Heart right ventricle (tissue), 16 donors: ENCODE data around the gene DSE. TPM values are rescaled to one million over a fixed set of nuclear protein-coding genes. Genes with fewer than 3 reads are reported as not detected.

Experiments used
- ATAC-seq, 8 donors: fragments of 200-7000 bp; cut with Tn5 transposase; one replicate each; pipeline ENCODE4 v1.9.1; 2020; ENCODE audit warnings: mild to moderate bottlenecking in 8 of 8, moderate library complexity in 8 of 8, moderate number of reproducible peaks in 1 of 8
- DNase-seq, 2 donors: peaks; one replicate each; pipeline ENCODE4 v3.0.0-alpha.2; 2020
- H3K27ac ChIP-seq, 10 donors: fragments of 200-600 bp; sonication (generic) in 2 of 10; one replicate each; pipeline versions ENCODE4 v1.5.0 to v1.8.0; 2020 to 2022; ENCODE audit warnings: mild to moderate bottlenecking in 3 of 10
- H3K27me3 ChIP-seq, 7 donors: fragments of 200-600 bp; one replicate each; pipeline ENCODE4 v1.8.0; 2021 to 2022; ENCODE audit warnings: mild to moderate bottlenecking in 2 of 7
- H3K36me3 ChIP-seq, 9 donors: fragments of 200-600 bp; sonication (generic) in 1 of 9; one replicate each; pipeline versions ENCODE4 v1.5.0 to v1.8.0; 2020 to 2022; ENCODE audit warnings: mild to moderate bottlenecking in 2 of 9
- H3K4me1 ChIP-seq, 9 donors: fragments of 200-600 bp; sonication (generic) in 1 of 9; one replicate each; pipeline versions ENCODE4 v1.5.0 to v1.8.0; 2020 to 2022; ENCODE audit warnings: mild to moderate bottlenecking in 4 of 9
- H3K4me3 ChIP-seq, 10 donors: fragments of 200-600 bp; sonication (generic) in 2 of 10; one replicate each; pipeline versions ENCODE4 v1.5.0 to v1.8.0; 2020 to 2022; ENCODE audit warnings: mild to moderate bottlenecking in 7 of 10, moderate library complexity in 2 of 10
- H3K9me3 ChIP-seq, 11 donors: fragments of 200-600 bp in 10 of 11; sonication (generic) in 2 of 11; one replicate each; pipeline versions ENCODE4 v1.5.0 to v1.8.0; 2013 to 2022; ENCODE audit warnings: mild to moderate bottlenecking in 2 of 11, control low read depth in 1 of 11, moderate library complexity in 1 of 11
- WGBS, 2 donors: extraction: QIAGEN DNeasy Blood & Tissue Kit; methylation state at CpG; one replicate each; pipeline ENCODE4 v1.1.7; 2013; ENCODE audit warnings: inconsistent platforms in 1 of 2; 5-methylcytosine and 5-hydroxymethylcytosine counted together
- intact Hi-C, 10 donors: fragments of 100-400 bp; cut with DNase I; formaldehyde crosslinking; loops; one replicate each; pipeline versions ENCODE4 v1.11.1 to v1.14.2; 2022
- polyA plus RNA-seq, 2 donors: library from polyadenylated mRNA; stranded (reverse); fragments of 200-250 nt; gene quantifications; one replicate each; pipeline ENCODE4 v1.2.3, GENCODE V29; 2013
- total RNA-seq, 10 donors: library from RNA; stranded (reverse); fragmentation: NEBNext Ultra II Directional in 3 of 10; extraction: Animal tissue kit (Norgen Biotek cat#: 25700) in 3 of 10; gene quantifications; one replicate each; pipeline versions ENCODE4 v1.2.1 to v1.2.4, GENCODE V29; 2021 to 2023
- TF ChIP-seq, protein P1 (sequence below), 9 donors: fragments of 200-600 bp; sonication (generic) in 2 of 9; IDR thresholded peaks; one replicate each; pipeline versions ENCODE4 v1.5.0 to v1.8.0; 2021 to 2022; ENCODE audit warnings: antibody characterized with exemption in 9 of 9, mild to moderate bottlenecking in 5 of 9, moderate library complexity in 1 of 9
- donor health status: Arrhythmogenic right ventricular cardiomyopathy.
- donor health status: ischemic (EF 13 %, LVEDD 7.1; RV severe dilation, severe dysfunction).
- donor health status: healthy with polysubstance abuse.
- donor health status: DM: no; HTN: yes; CAD: no.
- donor health status: DM: no; HTN: no; CAD: no.
- donor health status: ischemic (EF 25% LVEDD 6.9; RV normal size, moderate dysfunction).
- donor health status: ischemic (EF 25% LVEDD 5.7; RV mildly dilated, moderate dysfunction).
- donor health status: healthy.
- donor health status: DM: yes; HTN: yes; CAD: no.
- donor health status: Ischemic cardiomyopathy.
- donor health status: ischemic (EF 35%, LVEDD 5.7; RV mildly dilated, moderate dysfunction).
- donor health status: nonischemic (EF 11% LVEDD 7.7; RV severe dilation, severe dysfunction).
- donor health status: DM: yes; HTN: yes; CAD: no.
- donor health status: PGD.
- donor health status: ischemic (EF 29% LVEDD 5.4; RV normal size, mild dysfunction).
- donor health status: nonischemic (EF 23%, LVEDD 6.1; RV moderate dilation, normal function).

The DSE gene
- total and polyA plus RNA-seq, 12 donors, result 3.8 to 25.4 (median 11.3) TPM

DNA sequence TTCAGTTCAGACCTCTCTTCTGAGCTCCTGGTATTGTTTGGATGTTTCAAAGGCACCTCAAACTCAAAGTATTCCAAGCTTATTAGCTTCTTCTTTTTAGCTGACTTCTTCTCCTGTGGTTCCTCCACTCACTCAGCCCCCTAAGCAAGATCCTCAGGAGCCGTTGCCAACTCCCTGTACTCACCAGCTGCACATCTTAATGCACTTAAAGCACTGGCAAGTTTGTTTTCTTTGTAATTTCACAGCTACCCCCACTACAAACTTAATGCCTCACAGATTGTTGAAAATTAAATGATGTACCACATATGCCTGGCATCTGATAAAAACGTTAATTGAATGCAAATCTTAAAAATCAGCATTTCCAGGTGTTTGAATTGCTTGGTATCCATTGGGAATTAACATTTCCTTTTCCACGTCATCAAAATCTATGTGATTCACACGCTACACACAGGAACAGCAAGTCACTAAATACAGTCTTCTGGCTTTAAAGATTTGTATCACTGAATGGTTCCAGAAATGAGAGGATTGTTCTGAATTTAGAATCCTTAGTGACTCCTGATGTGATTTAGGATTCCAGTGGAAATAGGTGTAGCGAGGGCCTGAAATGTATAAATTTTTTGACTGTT, 114.9 kb downstream of the DSE start:
- no peak overlapping the region for H3K27ac ChIP-seq
- intact Hi-C loops, result no loop called here
- H3K4me3 ChIP-seq, result no peak overlapping the region
- no peaks in the 10 kb centered on the region for H3K4me1 ChIP-seq
- WGBS, 2 donors, result 58 to 60% methylated on average over 5 of the region's 5 CpGs
- peaks cover 0 to 13% (median 0%) of the 10 kb centered on the region in 11 donors for H3K9me3 ChIP-seq
- H3K36me3 ChIP-seq, result no peaks in the 10 kb centered on the region
- no peaks in the 10 kb centered on the region for H3K27me3 ChIP-seq
- DNase-seq, result no peak
- TF ChIP-seq, protein P1, sequence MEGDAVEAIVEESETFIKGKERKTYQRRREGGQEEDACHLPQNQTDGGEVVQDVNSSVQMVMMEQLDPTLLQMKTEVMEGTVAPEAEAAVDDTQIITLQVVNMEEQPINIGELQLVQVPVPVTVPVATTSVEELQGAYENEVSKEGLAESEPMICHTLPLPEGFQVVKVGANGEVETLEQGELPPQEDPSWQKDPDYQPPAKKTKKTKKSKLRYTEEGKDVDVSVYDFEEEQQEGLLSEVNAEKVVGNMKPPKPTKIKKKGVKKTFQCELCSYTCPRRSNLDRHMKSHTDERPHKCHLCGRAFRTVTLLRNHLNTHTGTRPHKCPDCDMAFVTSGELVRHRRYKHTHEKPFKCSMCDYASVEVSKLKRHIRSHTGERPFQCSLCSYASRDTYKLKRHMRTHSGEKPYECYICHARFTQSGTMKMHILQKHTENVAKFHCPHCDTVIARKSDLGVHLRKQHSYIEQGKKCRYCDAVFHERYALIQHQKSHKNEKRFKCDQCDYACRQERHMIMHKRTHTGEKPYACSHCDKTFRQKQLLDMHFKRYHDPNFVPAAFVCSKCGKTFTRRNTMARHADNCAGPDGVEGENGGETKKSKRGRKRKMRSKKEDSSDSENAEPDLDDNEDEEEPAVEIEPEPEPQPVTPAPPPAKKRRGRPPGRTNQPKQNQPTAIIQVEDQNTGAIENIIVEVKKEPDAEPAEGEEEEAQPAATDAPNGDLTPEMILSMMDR (IDR thresholded peaks at IDR 0.05), result no peak
- ATAC-seq, result no peak

DNA sequence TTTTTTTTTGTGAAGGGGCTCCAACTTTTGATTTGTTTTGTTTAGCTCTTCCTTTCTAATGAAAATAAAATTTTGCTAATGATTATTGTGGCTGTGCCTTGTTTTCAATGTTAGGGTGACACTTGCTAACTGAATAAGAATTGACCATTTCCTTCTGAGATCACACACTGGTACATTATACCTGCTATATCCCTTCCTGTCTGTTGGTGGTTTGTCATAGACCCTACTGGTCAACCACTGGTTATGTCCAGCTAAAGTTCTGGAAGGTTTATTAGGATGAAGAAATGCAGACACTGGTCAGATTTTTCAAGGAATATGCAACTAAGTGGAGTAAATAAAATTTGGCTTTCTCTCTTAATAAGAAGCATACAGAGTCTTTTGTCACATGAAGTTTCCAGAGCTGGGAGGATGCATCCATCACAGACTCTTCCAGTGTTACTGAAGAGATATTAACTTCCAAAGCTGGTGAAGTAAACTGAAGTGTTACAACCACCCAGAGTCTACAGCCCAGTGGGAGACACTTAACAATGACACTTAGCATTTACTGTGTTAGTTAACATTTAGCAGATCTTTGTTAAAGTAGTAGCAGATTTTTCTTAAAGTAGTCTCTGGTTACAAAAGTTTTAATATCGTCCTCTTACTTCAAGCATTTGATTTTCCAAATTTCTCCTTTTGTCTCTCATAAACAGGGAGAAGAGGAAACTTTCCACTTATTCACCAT, 121.0 kb downstream of the DSE start:
- Histone ChIP-seq H3K27me3 (no peaks in the 10 kb centered on the region), H3K4me1 (no peaks in the 10 kb centered on the region), H3K27ac (no peak overlapping the region), H3K9me3 (peaks cover 0 to 21% (median 0%) of the 10 kb centered on the region in 11 donors), H3K36me3 (no peaks in the 10 kb centered on the region), H3K4me3 (no peak overlapping the region)
- WGBS, 2 donors, result 94 to 98% methylated on average over 1 of the region's 1 CpG
- no peak for DNase-seq
- TF ChIP-seq, protein P1 (IDR thresholded peaks at IDR 0.05), result no peak
- ATAC-seq, result no peak
- intact Hi-C loops, result no loop called here

DNA sequence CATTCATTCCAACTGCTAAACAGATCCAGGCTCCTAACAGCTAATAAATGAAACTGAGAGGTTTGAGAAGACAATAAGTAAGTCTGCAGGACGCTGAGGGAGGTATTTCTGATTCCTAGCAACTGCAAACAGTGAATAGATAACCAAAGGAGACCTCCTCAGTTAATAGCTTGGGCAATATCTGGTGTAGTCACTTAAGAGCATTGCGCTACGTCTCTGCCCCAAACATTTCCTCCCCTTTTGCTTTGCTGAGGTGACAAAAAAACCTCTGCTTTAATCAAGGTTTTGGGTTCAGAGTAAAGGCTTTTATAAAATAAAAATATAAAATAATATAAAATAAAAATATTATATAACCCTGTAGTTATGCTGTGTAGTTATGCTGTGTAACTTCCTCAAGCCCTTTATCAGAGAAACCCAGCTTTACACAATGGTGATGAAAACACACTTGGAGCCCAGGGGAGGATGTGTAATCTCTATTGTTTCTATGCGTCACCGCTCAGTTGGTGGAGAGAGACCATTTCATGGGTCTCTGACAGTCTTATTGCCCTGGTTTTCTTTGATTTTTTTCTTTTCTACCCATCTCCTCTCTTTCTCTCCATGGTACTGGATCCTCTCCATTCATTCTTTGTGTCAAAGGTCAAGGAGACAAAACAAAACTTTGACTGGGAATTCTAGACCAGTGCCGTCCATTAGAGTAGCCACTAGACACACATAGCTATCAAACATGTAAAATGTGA, 121.8 kb downstream of the DSE start:
- Histone ChIP-seq H3K9me3 (peaks cover 0 to 21% (median 0%) of the 10 kb centered on the region in 11 donors), H3K27me3 (no peaks in the 10 kb centered on the region), H3K36me3 (no peaks in the 10 kb centered on the region), H3K4me3 (no peak overlapping the region), H3K27ac (no peak overlapping the region), H3K4me1 (no peaks in the 10 kb centered on the region)
- intact Hi-C loops, result no loop called here
- DNase-seq (no peak), ATAC-seq (no peak)
- TF ChIP-seq, protein P1 (IDR thresholded peaks at IDR 0.05), result no peak
- 57 to 66% methylated on average over 6 of the region's 6 CpGs for whole genome bisulfite sequencing, 2 donors

Other genes starting within 250 kb of the DSE start
- 1 to 10 TPM in 1 of 10 donors, under 1 TPM in 4, not detected in 5; 0.09 to 3.1 (median 0.20) TPM for gene COL10A1, start 244.8 kb upstream of the DSE start, total RNA-seq
- gene COL10A1, start 244.8 kb upstream of the DSE start, polyA plus RNA-seq, result under 1 TPM; 0.01 to 0.15 TPM
- 10 to 100 TPM; 24.4 to 38.9 (median 28.9) TPM for gene TSPYL4, start 116.9 kb upstream of the DSE start, total RNA-seq
- 10 to 100 TPM in 1 of 2 donors, 1 to 10 TPM in 1; 8.5 to 23.8 TPM for gene TSPYL4, start 116.9 kb upstream of the DSE start, polyA plus RNA-seq
- 100 to 1,000 TPM in 7 of 10 donors, 10 to 100 TPM in 3; 76.6 to 143 (median 114) TPM for gene TSPYL1, start 91.0 kb upstream of the DSE start, total RNA-seq
- 10 to 100 TPM; 14.0 to 27.1 TPM for gene TSPYL1, start 91.0 kb upstream of the DSE start, polyA plus RNA-seq
- gene CALHM6, start 90.4 kb downstream of the DSE start, total RNA-seq, result 10 to 100 TPM in 1 of 10 donors, 1 to 10 TPM in 4, under 1 TPM in 3, not detected in 2; 0.45 to 40.8 (median 1.5) TPM
- gene CALHM6, start 90.4 kb downstream of the DSE start, polyA plus RNA-seq, result 1 to 10 TPM; 1.5 to 2.6 TPM
- gene CALHM5, start 140.7 kb downstream of the DSE start, total RNA-seq, result 1 to 10 TPM; 1.1 to 2.8 (median 1.5) TPM
- gene CALHM5, start 140.7 kb downstream of the DSE start, polyA plus RNA-seq, result 1 to 10 TPM; 1.2 TPM
- under 1 TPM in 6 of 10 donors, not detected in 4; 0.09 to 0.26 (median 0.23) TPM for gene TRAPPC3L, start 174.7 kb downstream of the DSE start, total RNA-seq
- gene TRAPPC3L, start 174.7 kb downstream of the DSE start, polyA plus RNA-seq, result under 1 TPM; 0.03 to 0.22 TPM
- under 1 TPM in 1 of 10 donors, not detected in 9; 0.26 TPM for gene CALHM4, start 182.8 kb downstream of the DSE start, total RNA-seq
- gene CALHM4, start 182.8 kb downstream of the DSE start, polyA plus RNA-seq, result under 1 TPM; 0.09 to 0.22 TPM
- 10 to 100 TPM; 40.8 to 79.7 (median 49.7) TPM for gene RWDD1, start 200.6 kb downstream of the DSE start, total RNA-seq
- gene RWDD1, start 200.6 kb downstream of the DSE start, polyA plus RNA-seq, result 100 to 1,000 TPM in 1 of 2 donors, 10 to 100 TPM in 1; 80.3 to 123 TPM
- under 1 TPM in 8 of 10 donors, not detected in 2; 0.11 to 0.55 (median 0.22) TPM for gene RSPH4A, start 245.5 kb downstream of the DSE start, total RNA-seq
- under 1 TPM; 0.14 to 0.44 TPM for gene RSPH4A, start 245.5 kb downstream of the DSE start, polyA plus RNA-seq